ENCODE measurements around the gene ANKRD22.
"Not testable (repeated sequence)": the region's sequence is repeated elsewhere in the genome, so short reads cannot be mapped to it uniquely, and the experiment has no call there.

The ANKRD22 gene

GRCh38 chr10:88840881-88841280 lies 10.8 kb downstream of the ANKRD22 start:
- Histone ChIP-seq H3K4me2 (peak overlapping the region; percentile 62), H3K79me2 (ENCODE audit: insufficient read depth, low read depth) (no peaks in the 10 kb centered on the region), H3K27me3 (ENCODE audit: insufficient read depth, low read depth) (no peaks in the 10 kb centered on the region), H4K20me1 (ENCODE audit: insufficient read depth) (no peaks in the 10 kb centered on the region), H3K4me1 (ENCODE audit: low read depth, poor library complexity, severe bottlenecking) (peaks cover 44% of the 10 kb centered on the region), H3K27ac (peak overlapping the region; percentile 42; the same call in 1 of the 2 replicates), H3K4me3 (IDR thresholded peaks at IDR 0.05; ENCODE audit: insufficient read depth, low read depth, low read length) (no peak overlapping the region), H3K36me3 (ENCODE audit: insufficient read depth) (no peaks in the 10 kb centered on the region), H3K9ac (no peak overlapping the region), H2AFZ (ENCODE audit: low read depth) (0 out of 2 replicates have a peak overlapping the region, but pooled peaks have one; percentile 38)
- TF ChIP-seq CTCF (conservative IDR thresholded peaks at IDR 0.05; ENCODE audit: low read depth, low read length) = no peak

- no peak overlapping the region for H3K9ac ChIP-seq
- no peaks in the 10 kb centered on the region for H3K79me2 ChIP-seq (ENCODE audit: insufficient read depth, low read depth)
- H3K27ac ChIP-seq = no peak overlapping the region
- no peaks in the 10 kb centered on the region for H3K36me3 ChIP-seq (ENCODE audit: insufficient read depth)
- no peak overlapping the region for H3K4me3 ChIP-seq (IDR thresholded peaks at IDR 0.05; ENCODE audit: insufficient read depth, low read depth, low read length)
- H3K27me3 ChIP-seq (ENCODE audit: insufficient read depth, low read depth) = no peaks in the 10 kb centered on the region
- H3K4me2 ChIP-seq = no peak overlapping the region
- peaks cover 51% of the 10 kb centered on the region for H3K4me1 ChIP-seq (ENCODE audit: low read depth, poor library complexity, severe bottlenecking)
- no peaks in the 10 kb centered on the region for H4K20me1 ChIP-seq (ENCODE audit: insufficient read depth)
- TF ChIP-seq CTCF (conservative IDR thresholded peaks at IDR 0.05; ENCODE audit: low read depth, low read length) = no peak
- H2AFZ ChIP-seq (ENCODE audit: low read depth) = no peak overlapping the region
Observed at GRCh38 chr10:88840104-88840503, 11.5 kb downstream of the ANKRD22 start.

- Histone ChIP-seq H3K4me2 (no peak overlapping the region), H4K20me1 (ENCODE audit: insufficient read depth) (no peaks in the 10 kb centered on the region), H3K4me3 (IDR thresholded peaks at IDR 0.05; ENCODE audit: insufficient read depth, low read depth, low read length) (no peak overlapping the region), H3K79me2 (ENCODE audit: insufficient read depth, low read depth) (no peaks in the 10 kb centered on the region), H3K9ac (no peak overlapping the region), H3K36me3 (ENCODE audit: insufficient read depth) (no peaks in the 10 kb centered on the region), H3K27ac (no peak overlapping the region), H3K27me3 (ENCODE audit: insufficient read depth, low read depth) (no peaks in the 10 kb centered on the region), H2AFZ (ENCODE audit: low read depth) (no peak overlapping the region), H3K4me1 (ENCODE audit: low read depth, poor library complexity, severe bottlenecking) (peaks cover 42% of the 10 kb centered on the region)
- no peak for TF ChIP-seq CTCF (conservative IDR thresholded peaks at IDR 0.05; ENCODE audit: low read depth, low read length)
Observed at GRCh38 chr10:88838766-88839350, 12.8 kb downstream of the ANKRD22 start.

- not testable (repeated sequence) for H3K9ac ChIP-seq; H3K4me2 ChIP-seq; H3K4me3 ChIP-seq (IDR thresholded peaks at IDR 0.05; ENCODE audit: insufficient read depth, low read depth, low read length); H2AFZ ChIP-seq (ENCODE audit: low read depth); H3K79me2 ChIP-seq (ENCODE audit: insufficient read depth, low read depth); H3K36me3 ChIP-seq (ENCODE audit: insufficient read depth); H4K20me1 ChIP-seq (ENCODE audit: insufficient read depth); H3K27me3 ChIP-seq (ENCODE audit: insufficient read depth, low read depth); H3K27ac ChIP-seq
- H3K4me1 ChIP-seq (ENCODE audit: low read depth, poor library complexity, severe bottlenecking) = peaks cover 29% of the 10 kb centered on the region
Observed at GRCh38 chr10:88837632-88838031, 14.0 kb downstream of the ANKRD22 start.

GRCh38 chr10:88835910-88836221 lies 15.8 kb downstream of the ANKRD22 start:
- TF ChIP-seq CTCF (conservative IDR thresholded peaks at IDR 0.05; ENCODE audit: low read depth, low read length) = 0 out of 2 replicates have a peak, but pooled peaks have one; percentile 6
- Histone ChIP-seq H3K27me3 (ENCODE audit: insufficient read depth, low read depth) (no peaks in the 10 kb centered on the region), H3K9ac (no peak overlapping the region), H2AFZ (ENCODE audit: low read depth) (no peak overlapping the region), H3K4me2 (no peak overlapping the region), H3K36me3 (ENCODE audit: insufficient read depth) (no peaks in the 10 kb centered on the region), H3K4me1 (ENCODE audit: low read depth, poor library complexity, severe bottlenecking) (peaks cover 12% of the 10 kb centered on the region), H3K27ac (no peak overlapping the region), H3K4me3 (IDR thresholded peaks at IDR 0.05; ENCODE audit: insufficient read depth, low read depth, low read length) (no peak overlapping the region), H4K20me1 (ENCODE audit: insufficient read depth) (no peaks in the 10 kb centered on the region), H3K79me2 (ENCODE audit: insufficient read depth, low read depth) (no peaks in the 10 kb centered on the region)
